NT2/D1 (cell line): ENCODE data around the gene ALOX15B.

Source experiments
- DNase-seq: peaks from one replicate; pipeline ENCODE4 v3.0.0-alpha.2; 2011; ENCODE audit warnings: low read depth, low spot score
- H3K27me3 ChIP-seq: 2 replicates; pipeline ENCODE4 v1.6.0; 2011; ENCODE audit warnings: mild to moderate bottlenecking; ENCODE audit not compliant: insufficient read length, insufficient read depth
- H3K36me3 ChIP-seq: 2 replicates; pipeline ENCODE4 v1.6.1; 2011; ENCODE audit warnings: mild to moderate bottlenecking, low read length, mixed read lengths; ENCODE audit not compliant: insufficient read depth, insufficient read length
- H3K4me1 ChIP-seq: 2 replicates; pipeline ENCODE4 v1.5.1; 2011; ENCODE audit not compliant: insufficient read depth, insufficient read length
- H3K4me3 ChIP-seq: 2 replicates; pipeline ENCODE4 v1.5.1; 2011; ENCODE audit warnings: low read depth; ENCODE audit not compliant: insufficient read length
- H3K9ac ChIP-seq: 2 replicates; pipeline ENCODE4 v1.6.0; 2011; ENCODE audit warnings: low read depth; ENCODE audit not compliant: insufficient read length
- H3K9me3 ChIP-seq: 2 replicates; pipeline ENCODE4 v1.5.1; 2011; ENCODE audit warnings: mild to moderate bottlenecking, low read length; ENCODE audit not compliant: insufficient read depth
- SUZ12 ChIP-seq: IDR thresholded peaks from 2 replicates; pipeline ENCODE4 v1.6.1; 2011; ENCODE audit not compliant: insufficient read length, insufficient read depth; ENCODE audit errors: extremely low read depth
- YY1 ChIP-seq: IDR thresholded peaks from 2 replicates; pipeline ENCODE4 v1.6.1; 2011; ENCODE audit not compliant: insufficient read length, insufficient read depth
- ZNF274 ChIP-seq: IDR thresholded peaks from 2 replicates; pipeline ENCODE4 v1.6.1; 2011; ENCODE audit warnings: mild to moderate bottlenecking, low read depth, low read length

The ALOX15B gene

DNA sequence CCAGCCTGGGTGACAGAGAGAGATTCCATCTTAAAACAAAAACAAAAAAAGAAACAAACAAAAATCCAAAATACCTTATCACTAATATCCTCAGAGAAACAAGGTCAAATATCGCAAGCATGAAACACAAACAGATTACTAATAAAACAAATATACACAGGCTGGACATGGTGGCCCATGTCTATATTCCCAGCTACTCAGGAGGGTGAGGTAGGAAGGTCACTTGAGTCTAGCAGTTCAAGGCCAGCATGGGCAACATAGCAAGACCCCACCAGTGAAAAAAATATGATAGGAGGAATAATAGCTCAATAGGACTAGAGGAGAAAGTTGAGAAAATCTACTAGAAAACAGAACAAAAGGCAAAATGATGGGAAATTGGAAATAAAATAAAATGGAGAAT is 6.9 kb upstream of the ALOX15B start:
- Histone ChIP-seq H3K9me3 (no peaks in the 10 kb centered on the region; the same call in 1 of the 2 replicates), H3K36me3 (no peaks in the 10 kb centered on the region), H3K9ac (no peak overlapping the region), H3K27me3 (no peaks in the 10 kb centered on the region), H3K4me1 (no peaks in the 10 kb centered on the region), H3K4me3 (no peak overlapping the region)
- no peak for TF ChIP-seq YY1
- TF ChIP-seq SUZ12: no peak
- TF ChIP-seq ZNF274: no peak
- DNase-seq: no peak

DNA sequence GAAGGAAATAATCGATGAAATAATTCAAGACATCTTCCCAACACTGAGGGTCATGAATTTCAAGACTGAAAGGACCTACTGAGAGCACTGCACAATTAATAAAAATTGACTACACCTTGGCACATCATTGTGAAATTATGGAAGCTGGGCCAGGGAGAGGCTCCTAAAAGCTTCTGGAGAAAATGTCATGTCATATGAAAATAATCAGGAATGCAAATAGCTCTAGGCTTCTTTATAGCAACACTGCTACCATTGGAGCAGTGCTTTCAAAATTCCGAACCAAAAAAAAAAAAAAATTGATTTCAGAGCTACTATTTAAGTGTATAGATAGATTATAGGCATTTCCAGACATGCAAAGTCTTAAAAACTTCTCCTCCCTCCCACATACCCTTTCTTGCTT is 6.4 kb upstream of the ALOX15B start:
- no peak for DNase-seq
- no peak for TF ChIP-seq ZNF274
- no peak for TF ChIP-seq SUZ12
- TF ChIP-seq YY1: no peak
- Histone ChIP-seq H3K4me3 (no peak overlapping the region), H3K9me3 (no peaks in the 10 kb centered on the region; the same call in 1 of the 2 replicates), H3K9ac (no peak overlapping the region), H3K36me3 (no peaks in the 10 kb centered on the region), H3K4me1 (no peaks in the 10 kb centered on the region), H3K27me3 (no peaks in the 10 kb centered on the region)

DNA sequence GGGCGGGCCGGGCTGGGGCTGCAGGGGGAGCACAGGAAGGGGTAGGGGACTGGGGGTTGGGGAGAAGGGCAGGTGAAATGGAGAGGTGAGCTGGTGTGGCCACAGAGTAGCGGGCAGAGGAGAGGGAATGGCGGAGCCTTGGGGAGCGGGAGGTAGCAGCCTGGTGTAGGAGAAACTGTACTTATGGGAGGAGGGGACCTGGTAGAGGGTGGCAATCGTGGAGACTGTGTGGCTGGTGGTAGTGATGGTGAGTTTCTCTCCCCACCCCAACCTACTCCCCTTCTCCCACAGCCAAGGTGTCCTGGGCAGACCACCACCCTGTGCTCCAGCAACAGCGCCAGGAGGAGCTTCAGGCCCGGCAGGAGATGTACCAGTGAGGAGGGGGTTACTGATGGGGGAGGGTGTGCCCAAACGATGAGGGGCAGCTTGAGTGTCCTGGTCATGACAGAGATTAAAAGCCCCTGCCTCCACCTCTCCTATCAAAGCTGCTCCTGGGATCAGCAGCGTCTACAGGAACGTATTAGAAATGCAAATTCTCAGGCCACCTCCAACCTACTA is 831 bp downstream of the ALOX15B start:
- Histone ChIP-seq H3K27me3 (no peaks in the 10 kb centered on the region), H3K9ac (no peak overlapping the region), H3K36me3 (no peaks in the 10 kb centered on the region), H3K4me3 (no peak overlapping the region), H3K4me1 (no peaks in the 10 kb centered on the region), H3K9me3 (no peaks in the 10 kb centered on the region)
- DNase-seq: no peak
- TF ChIP-seq SUZ12 (no peak), ZNF274 (no peak), YY1 (no peak)

DNA sequence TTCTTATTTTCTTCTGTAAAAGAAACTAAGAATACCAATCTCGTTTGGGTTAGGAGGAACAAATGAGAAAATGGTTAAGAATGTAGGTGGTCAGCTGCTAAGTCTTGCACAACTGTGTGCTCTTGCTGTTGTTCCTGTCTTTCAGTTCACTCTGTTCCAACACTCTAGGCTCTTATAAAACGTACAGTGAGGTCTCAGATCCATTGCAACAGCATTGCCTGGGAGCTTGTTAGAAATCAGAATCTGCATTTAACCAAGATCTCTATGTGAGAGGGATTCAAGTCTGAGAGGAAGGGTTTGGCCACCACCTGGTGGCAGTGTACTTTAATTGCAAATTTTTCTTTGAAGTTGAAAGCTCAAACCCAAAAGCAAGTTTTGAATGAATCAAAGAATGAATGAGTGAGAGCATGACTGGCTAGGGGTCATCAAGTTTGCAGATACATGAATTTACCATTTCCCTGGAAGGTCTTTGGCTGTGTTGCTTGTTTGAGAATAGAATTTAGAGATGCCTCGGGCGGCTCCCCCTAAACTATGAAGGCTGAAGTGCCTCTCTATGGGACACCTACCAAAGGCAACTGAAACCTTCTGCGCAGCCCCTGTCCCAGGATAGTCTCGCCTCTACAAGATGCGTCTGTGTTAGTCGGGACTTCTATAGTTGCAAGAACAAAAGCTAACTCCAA is 2.5 kb downstream of the ALOX15B start:
- DNase-seq: peak; percentile 23
- H3K4me1 ChIP-seq: no peaks in the 10 kb centered on the region
- no peak overlapping the region for H3K4me3 ChIP-seq
- H3K9ac ChIP-seq: no peak overlapping the region
- TF ChIP-seq YY1 (no peak), SUZ12 (no peak), ZNF274 (no peak)
- H3K36me3 ChIP-seq: no peaks in the 10 kb centered on the region
- peaks cover 4% of the 10 kb centered on the region for H3K27me3 ChIP-seq
- no peaks in the 10 kb centered on the region for H3K9me3 ChIP-seq

- H3K4me3 ChIP-seq: no peak overlapping the region
- no peak for TF ChIP-seq ZNF274
- TF ChIP-seq SUZ12: no peak
- no peak for TF ChIP-seq YY1
- H3K9me3 ChIP-seq: no peaks in the 10 kb centered on the region
- H3K9ac ChIP-seq: no peak overlapping the region
- H3K4me1 ChIP-seq: no peaks in the 10 kb centered on the region
- DNase-seq: no peak
- no peaks in the 10 kb centered on the region for H3K36me3 ChIP-seq
- H3K27me3 ChIP-seq: peaks cover 4% of the 10 kb centered on the region
Observed at GRCh38 chr17:8041979-8042378, 3.1 kb downstream of the ALOX15B start.

- H3K4me1 ChIP-seq: no peaks in the 10 kb centered on the region
- no peaks in the 10 kb centered on the region for H3K9me3 ChIP-seq
- H3K4me3 ChIP-seq: no peak overlapping the region
- TF ChIP-seq SUZ12 (no peak), YY1 (no peak), ZNF274 (no peak)
- H3K27me3 ChIP-seq: peaks cover 4% of the 10 kb centered on the region
- H3K36me3 ChIP-seq: no peaks in the 10 kb centered on the region
- no peak overlapping the region for H3K9ac ChIP-seq
- no peak for DNase-seq
Observed at GRCh38 chr17:8044819-8045810, 6.3 kb downstream of the ALOX15B start.
